ENCODE measurements around the gene TNFRSF1A.

DNA sequence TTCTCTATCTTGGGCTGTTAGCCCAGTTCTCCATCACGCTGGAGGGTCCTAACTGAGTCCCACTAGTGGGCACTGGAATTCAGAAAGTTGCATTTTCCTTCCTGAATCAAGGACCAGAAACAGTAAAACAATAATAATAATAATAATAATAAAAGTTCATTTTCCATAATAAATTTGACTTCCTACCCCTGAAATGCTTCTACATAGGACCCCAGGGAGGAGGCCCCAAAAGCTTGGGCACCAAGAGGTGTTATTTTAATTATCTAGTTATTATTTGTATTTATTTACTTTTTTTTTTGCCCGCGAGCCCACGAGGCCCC, 21.1 kb upstream of the TNFRSF1A start:
- TF ChIP-seq SP1 (IDR thresholded peaks at IDR 0.05): no peak
- TF ChIP-seq CTBP1 (IDR thresholded peaks at IDR 0.05; ENCODE audit: borderline replicate concordance): no peak
- TF ChIP-seq ELF4 (IDR thresholded peaks at IDR 0.05): no peak
- no peak for TF ChIP-seq SUZ12 (IDR thresholded peaks at IDR 0.05)
- TF ChIP-seq BHLHE40 (IDR thresholded peaks at IDR 0.05; ENCODE audit: borderline replicate concordance): no peak
- TF ChIP-seq FOXA1 (IDR thresholded peaks at IDR 0.05): no peak
- TF ChIP-seq ARNT (IDR thresholded peaks at IDR 0.05): no peak
- TF ChIP-seq FOXM1 (IDR thresholded peaks at IDR 0.05; ENCODE audit: borderline replicate concordance): no peak
- TF ChIP-seq FOXK2 (IDR thresholded peaks at IDR 0.05): no peak
- no peak for TF ChIP-seq ZNF384 (IDR thresholded peaks at IDR 0.05)
- TF ChIP-seq L3MBTL2 (conservative IDR thresholded peaks at IDR 0.05): peak; percentile 46; the same call in 1 of the 2 replicates
- TF ChIP-seq TARDBP (IDR thresholded peaks at IDR 0.05): no peak
- no peak for TF ChIP-seq NFRKB (IDR thresholded peaks at IDR 0.05)
- TF ChIP-seq, protein P1, sequence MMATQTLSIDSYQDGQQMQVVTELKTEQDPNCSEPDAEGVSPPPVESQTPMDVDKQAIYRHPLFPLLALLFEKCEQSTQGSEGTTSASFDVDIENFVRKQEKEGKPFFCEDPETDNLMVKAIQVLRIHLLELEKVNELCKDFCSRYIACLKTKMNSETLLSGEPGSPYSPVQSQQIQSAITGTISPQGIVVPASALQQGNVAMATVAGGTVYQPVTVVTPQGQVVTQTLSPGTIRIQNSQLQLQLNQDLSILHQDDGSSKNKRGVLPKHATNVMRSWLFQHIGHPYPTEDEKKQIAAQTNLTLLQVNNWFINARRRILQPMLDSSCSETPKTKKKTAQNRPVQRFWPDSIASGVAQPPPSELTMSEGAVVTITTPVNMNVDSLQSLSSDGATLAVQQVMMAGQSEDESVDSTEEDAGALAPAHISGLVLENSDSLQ (IDR thresholded peaks at IDR 0.05): no peak
